OCI-LY1 (cell line): Measurements from ENCODE around the gene C19orf25.

Source experiments
- H2AFZ ChIP-seq: fragments of 200-600 bp; sonication (generic), shearing (Covaris generic); 2 replicates; pipeline ENCODE4 v1.6.0; 2014; ENCODE audit warnings: antibody characterized with exemption, mild to moderate bottlenecking, low read length
- H3F3A ChIP-seq: fragments of 200-600 bp; sonication (generic), shearing (Covaris generic); 2 replicates; pipeline ENCODE4 v1.6.0; 2014; ENCODE audit warnings: mild to moderate bottlenecking, antibody characterized with exemption, low read length, moderate library complexity; ENCODE audit not compliant: insufficient read depth
- H3K27ac ChIP-seq: fragments of 200-600 bp; sonication (generic); 2 replicates; pipeline ENCODE4 v1.5.1; 2014; ENCODE audit warnings: low read length, mixed run types, mild to moderate bottlenecking, low read depth; ENCODE audit not compliant: poor library complexity, severe bottlenecking
- H3K27me3 ChIP-seq: fragments of 200-600 bp; sonication (generic); 2 replicates; pipeline ENCODE4 v1.6.0; 2014; ENCODE audit warnings: antibody characterized with exemption, mild to moderate bottlenecking, low read length, moderate library complexity; ENCODE audit not compliant: insufficient read depth
- H3K36me3 ChIP-seq: fragments of 200-600 bp; sonication (generic); 2 replicates; pipeline ENCODE4 v1.6.1; 2014; ENCODE audit warnings: mild to moderate bottlenecking, antibody characterized with exemption, low read length, moderate library complexity, mixed read lengths; ENCODE audit not compliant: insufficient read depth
- H3K4me1 ChIP-seq: fragments of 200-600 bp; sonication (generic); 2 replicates; pipeline ENCODE4 v1.5.1; 2014; ENCODE audit warnings: mild to moderate bottlenecking, low read length, moderate library complexity; ENCODE audit not compliant: insufficient read depth, severe bottlenecking
- H3K4me2 ChIP-seq: fragments of 200-600 bp; sonication (generic), shearing (Covaris generic); 2 replicates; pipeline ENCODE4 v1.6.1; 2014; ENCODE audit warnings: low read length
- H3K4me3 ChIP-seq: fragments of 200-600 bp; sonication (generic); 2 replicates; pipeline ENCODE4 v1.5.1; 2014; ENCODE audit warnings: low read length, low read depth, mild to moderate bottlenecking, mixed read lengths; ENCODE audit not compliant: poor library complexity, severe bottlenecking
- H3K79me2 ChIP-seq: fragments of 200-600 bp; shearing (Covaris generic); 2 replicates; pipeline ENCODE4 v1.6.1; 2016; ENCODE audit warnings: mixed run types, low read length, mixed read lengths; ENCODE audit not compliant: insufficient read depth
- H3K9ac ChIP-seq: fragments of 200-600 bp; sonication (generic), shearing (Covaris generic); 2 replicates; pipeline ENCODE4 v1.6.1; 2014; ENCODE audit warnings: mild to moderate bottlenecking, low read length, mixed read lengths
- H3K9me2 ChIP-seq: fragments of 200-600 bp; sonication (generic), shearing (Covaris generic); 2 replicates; pipeline ENCODE4 v1.6.1; 2014; ENCODE audit warnings: low read depth, mild to moderate bottlenecking, low read length, mixed read lengths
- H3K9me3 ChIP-seq: fragments of 200-600 bp; shearing (Covaris generic); 2 replicates; pipeline ENCODE4 v1.6.1; 2014; ENCODE audit warnings: low read length, mixed read lengths
- H4K20me1 ChIP-seq: fragments of 200-600 bp; sonication (generic), shearing (Covaris generic); 2 replicates; pipeline ENCODE4 v1.6.0; 2016; ENCODE audit warnings: mild to moderate bottlenecking, low read length; ENCODE audit not compliant: insufficient read depth
- CTCF ChIP-seq: fragments of 200-600 bp; sonication (generic), shearing (Covaris generic); IDR thresholded peaks from 2 replicates; pipeline ENCODE4 v1.5.1; 2017; ENCODE audit warnings: mild to moderate bottlenecking, antibody characterized with exemption, low read length, moderate library complexity, mixed read lengths
- EZH2 ChIP-seq: fragments of 200-600 bp; sonication (generic), shearing (Covaris generic); IDR thresholded peaks from 2 replicates; pipeline ENCODE4 v1.8.0; 2017; ENCODE audit warnings: borderline replicate concordance, mixed run types, mild to moderate bottlenecking, antibody characterized with exemption, low read length, moderate library complexity, mixed read lengths

Gene C19orf25

GRCh38 chr19:1507763-1508506, 28.9 kb upstream of the C19orf25 start:
- no peak overlapping the region for H3K27ac ChIP-seq
- H3K27me3 ChIP-seq = peaks cover 5% of the 10 kb centered on the region

DNA sequence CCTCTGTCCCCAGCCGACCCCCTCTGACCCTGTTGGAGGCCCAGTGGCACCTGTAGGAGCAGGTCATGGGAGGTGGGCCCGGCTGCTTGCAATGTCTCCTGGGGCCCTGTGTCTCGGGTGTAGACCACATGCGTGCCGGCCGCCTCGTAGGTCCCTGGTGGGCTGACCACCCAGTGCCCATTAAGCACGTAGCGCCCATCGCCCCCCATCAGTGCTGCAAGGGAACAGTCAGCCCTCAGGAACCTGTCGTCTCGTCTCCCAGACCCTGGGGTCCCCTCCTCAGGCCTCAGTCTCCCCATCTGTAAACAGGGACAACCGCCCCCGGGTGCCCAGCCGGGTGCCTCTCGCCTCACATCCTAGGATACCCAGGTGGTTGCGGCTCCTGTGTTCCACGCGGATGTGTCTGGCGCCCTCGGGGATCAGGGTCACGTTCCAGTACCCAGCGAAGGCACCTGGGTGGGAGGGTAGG, 28.2 kb upstream of the C19orf25 start:
- TF ChIP-seq EZH2 (no peak), CTCF (no peak)
- H3K4me1 ChIP-seq = no peaks in the 10 kb centered on the region
- no peak overlapping the region for H3K4me3 ChIP-seq
- no peaks in the 10 kb centered on the region for H3K36me3 ChIP-seq
- no peak overlapping the region for H3K9ac ChIP-seq
- H4K20me1 ChIP-seq = no peaks in the 10 kb centered on the region
- H3K9me2 ChIP-seq = no peaks in the 10 kb centered on the region
- H3F3A ChIP-seq = no peaks in the 10 kb centered on the region
- no peaks in the 10 kb centered on the region for H3K79me2 ChIP-seq
- no peak overlapping the region for H2AFZ ChIP-seq
- H3K27me3 ChIP-seq = peaks cover 5% of the 10 kb centered on the region
- H3K4me2 ChIP-seq = no peak overlapping the region
- no peaks in the 10 kb centered on the region for H3K9me3 ChIP-seq
- no peak overlapping the region for H3K27ac ChIP-seq

More at GRCh38 chr19:1507763-1508506, 28.9 kb upstream of the C19orf25 start:
- H2AFZ ChIP-seq = no peak overlapping the region
- H3K9me2 ChIP-seq = no peaks in the 10 kb centered on the region
- no peak overlapping the region for H3K4me3 ChIP-seq
- no peaks in the 10 kb centered on the region for H3K4me1 ChIP-seq
- no peaks in the 10 kb centered on the region for H3K9me3 ChIP-seq
- H3F3A ChIP-seq = no peaks in the 10 kb centered on the region
- no peaks in the 10 kb centered on the region for H4K20me1 ChIP-seq
- no peaks in the 10 kb centered on the region for H3K79me2 ChIP-seq
- no peaks in the 10 kb centered on the region for H3K36me3 ChIP-seq
- H3K9ac ChIP-seq = no peak overlapping the region
- no peak overlapping the region for H3K4me2 ChIP-seq
- TF ChIP-seq EZH2 (no peak), CTCF (no peak)

- Histone ChIP-seq H3K36me3 (no peaks in the 10 kb centered on the region), H3K9ac (no peak overlapping the region), H3K4me1 (no peaks in the 10 kb centered on the region), H3K79me2 (no peaks in the 10 kb centered on the region), H4K20me1 (no peaks in the 10 kb centered on the region), H3K9me3 (no peaks in the 10 kb centered on the region), H3K4me3 (no peak overlapping the region), H3F3A (no peaks in the 10 kb centered on the region), H3K9me2 (no peaks in the 10 kb centered on the region), H3K27ac (no peak overlapping the region), H2AFZ (no peak overlapping the region), H3K27me3 (peaks cover 5% of the 10 kb centered on the region; the same call in 1 of the 2 replicates), H3K4me2 (no peak overlapping the region)
- no peak for TF ChIP-seq EZH2
Measured at GRCh38 chr19:1505991-1506881, 27.2 kb upstream of the C19orf25 start.
